ENCODE measurements around the gene SGK1. TPM values are rescaled to one million over a fixed set of nuclear protein-coding genes. Genes with fewer than 3 reads are reported as not detected.

SGK1 gene
- total RNA-seq, 2 experiments from 2014 or later: 117 to 120 TPM

DNA sequence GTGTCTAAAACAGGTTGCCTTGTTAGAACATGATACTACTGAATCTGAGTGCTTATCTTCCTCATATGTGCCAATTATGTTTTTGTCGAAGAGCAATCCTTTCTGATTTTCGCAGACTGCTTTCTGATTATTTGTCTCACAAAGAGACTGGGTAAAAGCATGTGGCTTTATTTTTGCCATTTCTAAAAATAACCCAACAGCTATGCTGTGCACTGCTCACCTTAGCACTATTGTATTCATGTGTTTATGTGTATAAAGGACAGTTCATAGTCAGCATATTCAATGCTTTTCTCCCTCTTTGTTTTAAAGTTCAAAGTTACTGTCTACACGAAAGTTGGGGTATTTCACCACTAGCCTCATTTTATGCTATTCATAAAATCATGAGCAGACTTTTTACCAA lies 127.0 kb downstream of the SGK1 start:
- POLR2A ChIA-PET: no interaction called here
- DNase-seq: no peak
- Mint-ChIP-seq H3K9me3 (no peaks in the 10 kb centered on the region), H3K4me1 (ENCODE audit: low read depth) (peaks cover 20% of the 10 kb centered on the region), H3K27me3 (no peaks in the 10 kb centered on the region), H3K36me3 (ENCODE audit: low read depth) (no peaks in the 10 kb centered on the region), H3K4me3 (no peak overlapping the region), H3K27ac (no peak overlapping the region)
- no peaks in the 10 kb centered on the region for H3K4me1 ChIP-seq (ENCODE audit: insufficient read depth, low read length)
- CTCF ChIA-PET: no interaction called here
- H3K27ac ChIP-seq (ENCODE audit: low read depth in 1 of 2, low read length in 2 of 2): no peak overlapping the region
- no peaks in the 10 kb centered on the region for H3K27me3 ChIP-seq (ENCODE audit: control insufficient read depth in 1 of 2, insufficient read depth in 2 of 2, low read length in 2 of 2)
- TF ChIP-seq, protein P1, sequence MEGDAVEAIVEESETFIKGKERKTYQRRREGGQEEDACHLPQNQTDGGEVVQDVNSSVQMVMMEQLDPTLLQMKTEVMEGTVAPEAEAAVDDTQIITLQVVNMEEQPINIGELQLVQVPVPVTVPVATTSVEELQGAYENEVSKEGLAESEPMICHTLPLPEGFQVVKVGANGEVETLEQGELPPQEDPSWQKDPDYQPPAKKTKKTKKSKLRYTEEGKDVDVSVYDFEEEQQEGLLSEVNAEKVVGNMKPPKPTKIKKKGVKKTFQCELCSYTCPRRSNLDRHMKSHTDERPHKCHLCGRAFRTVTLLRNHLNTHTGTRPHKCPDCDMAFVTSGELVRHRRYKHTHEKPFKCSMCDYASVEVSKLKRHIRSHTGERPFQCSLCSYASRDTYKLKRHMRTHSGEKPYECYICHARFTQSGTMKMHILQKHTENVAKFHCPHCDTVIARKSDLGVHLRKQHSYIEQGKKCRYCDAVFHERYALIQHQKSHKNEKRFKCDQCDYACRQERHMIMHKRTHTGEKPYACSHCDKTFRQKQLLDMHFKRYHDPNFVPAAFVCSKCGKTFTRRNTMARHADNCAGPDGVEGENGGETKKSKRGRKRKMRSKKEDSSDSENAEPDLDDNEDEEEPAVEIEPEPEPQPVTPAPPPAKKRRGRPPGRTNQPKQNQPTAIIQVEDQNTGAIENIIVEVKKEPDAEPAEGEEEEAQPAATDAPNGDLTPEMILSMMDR (IDR thresholded peaks at IDR 0.05): no peak
- no peaks in the 10 kb centered on the region for H3K9me3 ChIP-seq (ENCODE audit: control insufficient read depth in 1 of 2, insufficient read depth in 1 of 2, low read length in 2 of 2)
- H3K4me3 ChIP-seq (ENCODE audit: low read length): no peak overlapping the region
- intact Hi-C loops (cut with DNase I, micrococcal nuclease): no loop called here
- H3K36me3 ChIP-seq (ENCODE audit: insufficient read depth, low read length): no peaks in the 10 kb centered on the region
- no peak for ATAC-seq (ENCODE audit: poor library complexity)

DNA sequence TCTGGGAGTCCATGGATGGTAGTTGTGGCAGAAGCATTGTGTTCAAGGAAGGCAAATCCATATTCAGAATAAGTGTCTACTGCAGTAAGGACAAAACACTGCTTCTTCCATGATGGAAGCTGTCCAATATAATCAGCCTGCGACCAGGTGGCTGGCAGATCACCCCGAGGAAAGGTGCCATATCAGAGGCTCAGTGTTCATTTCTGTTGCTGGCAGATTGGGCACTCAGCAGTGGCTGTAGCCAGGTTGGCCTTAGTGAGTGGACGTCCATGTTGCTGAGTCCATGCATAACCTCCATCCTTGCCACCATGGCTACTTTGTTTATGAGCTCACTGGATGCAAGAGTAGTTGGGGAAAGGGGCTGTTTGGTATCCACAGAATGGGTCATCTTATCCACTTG lies 130.2 kb downstream of the SGK1 start:
- no peak for ATAC-seq (ENCODE audit: poor library complexity)
- H3K4me3 ChIP-seq (ENCODE audit: low read length): no peak overlapping the region
- ChIA-PET POLR2A (interaction anchor here (1.3 kb wide), 1 partner anchor 9 kb away, joined by 4 read pairs; no protein-coding TSS in a partner anchor), CTCF (no interaction called here)
- no peaks in the 10 kb centered on the region for H3K36me3 Mint-ChIP-seq (ENCODE audit: low read depth)
- H3K9me3 ChIP-seq (ENCODE audit: control insufficient read depth in 1 of 2, insufficient read depth in 1 of 2, low read length in 2 of 2): no peaks in the 10 kb centered on the region
- H3K27ac Mint-ChIP-seq: no peak overlapping the region
- TF ChIP-seq, protein P1 (IDR thresholded peaks at IDR 0.05): no peak
- H3K27ac ChIP-seq (ENCODE audit: low read depth in 1 of 2, low read length in 2 of 2): no peak overlapping the region
- H3K9me3 Mint-ChIP-seq: no peaks in the 10 kb centered on the region
- no peak for DNase-seq
- H3K27me3 ChIP-seq (ENCODE audit: control insufficient read depth in 1 of 2, insufficient read depth in 2 of 2, low read length in 2 of 2): no peaks in the 10 kb centered on the region
- intact Hi-C loops (cut with DNase I, micrococcal nuclease): no loop called here
- no peak overlapping the region for H3K4me3 Mint-ChIP-seq
- no peaks in the 10 kb centered on the region for H3K36me3 ChIP-seq (ENCODE audit: insufficient read depth, low read length)
- peaks cover 23% of the 10 kb centered on the region for H3K4me1 Mint-ChIP-seq (ENCODE audit: low read depth)
- no peaks in the 10 kb centered on the region for H3K27me3 Mint-ChIP-seq
- H3K4me1 ChIP-seq (ENCODE audit: insufficient read depth, low read length): no peaks in the 10 kb centered on the region

DNA sequence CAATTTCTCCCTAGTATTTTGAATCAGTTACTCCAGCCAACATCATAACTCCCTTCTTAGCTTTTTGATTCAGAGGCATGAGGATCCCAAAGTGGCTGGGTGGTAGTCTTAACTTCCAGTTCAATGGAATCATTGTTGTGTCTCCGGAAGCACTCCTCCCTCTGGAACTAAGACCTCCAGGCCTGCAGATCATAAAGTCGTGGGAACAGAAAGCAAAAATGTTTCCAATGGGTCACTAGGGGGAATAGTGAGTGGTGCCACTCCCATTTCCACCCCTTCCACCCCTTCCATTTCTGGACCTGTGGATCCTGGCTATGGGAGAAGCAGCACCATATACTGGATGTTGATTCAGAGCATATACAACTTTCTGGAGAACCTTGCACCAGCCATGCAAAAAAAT lies 130.8 kb downstream of the SGK1 start:
- ChIA-PET CTCF (no interaction called here), POLR2A (interaction anchor here (1.3 kb wide), 1 partner anchor 9 kb away, joined by 4 read pairs; no protein-coding TSS in a partner anchor)
- ATAC-seq (ENCODE audit: poor library complexity) (no peak), DNase-seq (no peak)
- Histone ChIP-seq H3K9me3 (ENCODE audit: control insufficient read depth in 1 of 2, insufficient read depth in 1 of 2, low read length in 2 of 2) (no peaks in the 10 kb centered on the region), H3K4me1 (ENCODE audit: insufficient read depth, low read length) (no peaks in the 10 kb centered on the region), H3K4me3 (ENCODE audit: low read length) (no peak overlapping the region), H3K27ac (ENCODE audit: low read depth in 1 of 2, low read length in 2 of 2) (no peak overlapping the region), H3K36me3 (ENCODE audit: insufficient read depth, low read length) (no peaks in the 10 kb centered on the region), H3K27me3 (ENCODE audit: control insufficient read depth in 1 of 2, insufficient read depth in 2 of 2, low read length in 2 of 2) (no peaks in the 10 kb centered on the region)
- Mint-ChIP-seq H3K9me3 (no peaks in the 10 kb centered on the region), H3K4me3 (no peak overlapping the region), H3K27me3 (no peaks in the 10 kb centered on the region), H3K27ac (no peak overlapping the region), H3K36me3 (ENCODE audit: low read depth) (no peaks in the 10 kb centered on the region), H3K4me1 (ENCODE audit: low read depth) (peaks cover 27% of the 10 kb centered on the region)
- intact Hi-C loops (cut with DNase I, micrococcal nuclease): no loop called here
- TF ChIP-seq, protein P1 (IDR thresholded peaks at IDR 0.05): no peak

Data from CD4-positive, alpha-beta T cell (primary cell).